Large intestine (tissue), 3 donors: ENCODE data around the gene OR52E4. TPM values are rescaled to one million over a fixed set of nuclear protein-coding genes. Genes with fewer than 3 reads are reported as not detected.

Source experiments
- DNase-seq, 2 donors: peaks; one replicate each; pipeline versions ENCODE4 v3.0.0 to v3.0.0-alpha.2; 2013
- H3K27ac ChIP-seq: one replicate; pipeline ENCODE4 v1.5.1; 2013; ENCODE audit warnings: low read length
- H3K27me3 ChIP-seq: 2 replicates; pipeline ENCODE4 v1.6.1; 2013; ENCODE audit warnings: low read length; ENCODE audit not compliant: control insufficient read depth, insufficient read depth
- H3K36me3 ChIP-seq: 2 replicates; pipeline ENCODE4 v1.6.1; 2013; ENCODE audit warnings: low read length; ENCODE audit not compliant: control insufficient read depth, insufficient read depth
- H3K4me1 ChIP-seq: one replicate; pipeline ENCODE4 v1.6.1; 2013; ENCODE audit warnings: low read length; ENCODE audit not compliant: control insufficient read depth, insufficient read depth
- H3K4me3 ChIP-seq: one replicate; pipeline ENCODE4 v1.5.1; 2013; ENCODE audit warnings: low read length
- H3K9me3 ChIP-seq: one replicate; pipeline ENCODE4 v1.6.1; 2013; ENCODE audit warnings: mild to moderate bottlenecking, low read depth, low read length, moderate library complexity; ENCODE audit not compliant: control insufficient read depth
- WGBS: methylation state at CpG from one replicate; pipeline ENCODE4 v1.1.5; 2013; ENCODE audit warnings: low lambda C conversion rate; ENCODE audit not compliant: insufficient coverage; 5-methylcytosine and 5-hydroxymethylcytosine counted together
- polyA plus RNA-seq: library from polyadenylated mRNA; unstranded; fragments of 120-200 nt; gene quantifications from one replicate; pipeline ENCODE4 v1.2.1, GENCODE V29; 2013

OR52E4 gene
- polyA plus RNA-seq, 1 donor = not detected

GRCh38 chr11:5928811-5929210 lies 48.4 kb downstream of the OR52E4 start:
- DNase-seq = no peak
- WGBS = no CpG with 5 or more reads among the region's 15 CpGs
- Histone ChIP-seq H3K4me3 (no peak overlapping the region), H3K4me1 (no peaks in the 10 kb centered on the region), H3K27me3 (no peaks in the 10 kb centered on the region), H3K36me3 (no peaks in the 10 kb centered on the region), H3K9me3 (peaks cover 24% of the 10 kb centered on the region), H3K27ac (no peak overlapping the region)

- 100% methylated on average over 1 of the region's 31 CpGs for WGBS
- H3K9me3 ChIP-seq = peaks cover 24% of the 10 kb centered on the region
- no peaks in the 10 kb centered on the region for H3K36me3 ChIP-seq
- H3K27ac ChIP-seq = no peak overlapping the region
- no peaks in the 10 kb centered on the region for H3K27me3 ChIP-seq
- H3K4me1 ChIP-seq = no peaks in the 10 kb centered on the region
- DNase-seq = no peak
- H3K4me3 ChIP-seq = no peak overlapping the region
These were observed 49.3 kb downstream of the OR52E4 start for GRCh38 chr11:5929571-5930368.

GRCh38 chr11:5930614-5931013 lies 50.2 kb downstream of the OR52E4 start:
- no peaks in the 10 kb centered on the region for H3K27me3 ChIP-seq
- H3K4me1 ChIP-seq = no peaks in the 10 kb centered on the region
- no peaks in the 10 kb centered on the region for H3K36me3 ChIP-seq
- peaks cover 24% of the 10 kb centered on the region for H3K9me3 ChIP-seq
- H3K27ac ChIP-seq = no peak overlapping the region
- no peak for DNase-seq
- no CpG with 5 or more reads among the region's 19 CpGs for WGBS
- H3K4me3 ChIP-seq = no peak overlapping the region

GRCh38 chr11:5931061-5931460 lies 50.6 kb downstream of the OR52E4 start:
- no peaks in the 10 kb centered on the region for H3K4me1 ChIP-seq
- 100% methylated on average over 1 of the region's 8 CpGs for WGBS
- H3K4me3 ChIP-seq = no peak overlapping the region

GRCh38 chr11:5932671-5933070 lies 52.2 kb downstream of the OR52E4 start:
- DNase-seq = no peak
- WGBS = 71% methylated on average over 1 of the region's 11 CpGs
- Histone ChIP-seq H3K4me1 (no peaks in the 10 kb centered on the region), H3K36me3 (no peaks in the 10 kb centered on the region), H3K4me3 (no peak overlapping the region), H3K27me3 (no peaks in the 10 kb centered on the region), H3K9me3 (peaks cover 24% of the 10 kb centered on the region), H3K27ac (no peak overlapping the region)

More at GRCh38 chr11:5931061-5931460, 50.6 kb downstream of the OR52E4 start:
- H3K9me3 ChIP-seq = peaks cover 24% of the 10 kb centered on the region
- H3K36me3 ChIP-seq = no peaks in the 10 kb centered on the region
- no peaks in the 10 kb centered on the region for H3K27me3 ChIP-seq
- no peak for DNase-seq
- H3K27ac ChIP-seq = no peak overlapping the region

- Histone ChIP-seq H3K4me1 (no peaks in the 10 kb centered on the region), H3K36me3 (no peaks in the 10 kb centered on the region), H3K27ac (no peak overlapping the region), H3K4me3 (no peak overlapping the region), H3K27me3 (no peaks in the 10 kb centered on the region), H3K9me3 (peaks cover 24% of the 10 kb centered on the region)
- WGBS = no CpG with 5 or more reads among the region's 10 CpGs
- DNase-seq = no peak
These were observed 52.7 kb downstream of the OR52E4 start for GRCh38 chr11:5933116-5933515.

Other genes with a start within 250 kb of the OR52E4 start
- gene TRIM5, start 195.6 kb upstream of the OR52E4 start, polyA plus RNA-seq = 23.9 TPM
- gene TRIM22, start 190.8 kb upstream of the OR52E4 start, polyA plus RNA-seq = 15.2 TPM
- not detected for gene OR56B1, start 144.2 kb upstream of the OR52E4 start, polyA plus RNA-seq
- gene OR52N4, start 126.4 kb upstream of the OR52E4 start, polyA plus RNA-seq = 0.04 TPM
- not detected for gene OR52N5, start 97.3 kb upstream of the OR52E4 start, polyA plus RNA-seq
- not detected for gene OR52N1, start 89.4 kb upstream of the OR52E4 start, polyA plus RNA-seq
- not detected for gene OR52N2, start 71.7 kb upstream of the OR52E4 start, polyA plus RNA-seq
- gene OR52E6, start 38.7 kb upstream of the OR52E4 start, polyA plus RNA-seq = not detected
- gene OR52E8, start 22.9 kb upstream of the OR52E4 start, polyA plus RNA-seq = not detected
- gene OR52E5, start 12.6 kb downstream of the OR52E4 start, polyA plus RNA-seq = not detected
- not detected for gene OR56A3, start 61.6 kb downstream of the OR52E4 start, polyA plus RNA-seq
- gene OR56A5, start 87.9 kb downstream of the OR52E4 start, polyA plus RNA-seq = not detected
- gene OR52L1, start 106.4 kb downstream of the OR52E4 start, polyA plus RNA-seq = not detected
- not detected for gene OR56A4, start 126.3 kb downstream of the OR52E4 start, polyA plus RNA-seq
- 0.01 TPM for gene OR56A1, start 150.1 kb downstream of the OR52E4 start, polyA plus RNA-seq
- 0.19 TPM for gene OR56B4, start 227.1 kb downstream of the OR52E4 start, polyA plus RNA-seq